HepG2 (cell line): ENCODE data around the gene CYYR1. TPM values are rescaled to one million over a fixed set of nuclear protein-coding genes. Genes with fewer than 3 reads are reported as not detected.

Source experiments
- HIVEP1 ChIP-seq: sonication (generic); formaldehyde crosslinking; IDR thresholded peaks from 2 replicates; pipeline ENCODE4 v1.4.0; 2020; ENCODE audit warnings: mild to moderate bottlenecking, missing genetic modification reagents
- HMG20A ChIP-seq: IDR thresholded peaks from 2 replicates; pipeline ENCODE4 v1.6.1; 2016; ENCODE audit warnings: borderline replicate concordance
- HNRNPL ChIP-seq: fragments of 200-400 bp; formaldehyde crosslinking; IDR thresholded peaks from 2 replicates; pipeline ENCODE4 v1.6.1; 2017; ENCODE audit warnings: mild to moderate bottlenecking, low read depth, low read length
- NFIB ChIP-seq: sonication (generic); formaldehyde crosslinking; IDR thresholded peaks from 2 replicates; pipeline ENCODE4 v1.9.0; 2021; ENCODE audit warnings: missing genetic modification reagents, mild to moderate bottlenecking, borderline replicate concordance
- SRSF9 ChIP-seq: fragments of 200-400 bp; formaldehyde crosslinking; IDR thresholded peaks from 2 replicates; pipeline ENCODE4 v1.6.1; 2018; ENCODE audit warnings: borderline replicate concordance, mild to moderate bottlenecking, low read depth, low read length; ENCODE audit not compliant: insufficient read depth, poor library complexity, severe bottlenecking
- ZIK1 ChIP-seq: sonication (generic); formaldehyde crosslinking; IDR thresholded peaks from 2 replicates; pipeline ENCODE4 v1.5.0; 2020; ENCODE audit warnings: mild to moderate bottlenecking, low read depth, missing genetic modification reagents, borderline replicate concordance
- polyA plus RNA-seq, 8 experiments: library from polyadenylated mRNA; depleted of rRNA in 3 of 8; stranded (reverse) in 7 of 8; unstranded in 1 of 8; fragments of >200 nt; fragmentation: Illumina TruSeq in 4 of 8; extraction: Trizol in 4 of 8; gene quantifications; 2 replicates each; pipeline versions ENCODE4 v1.2.1 to v1.2.3, GENCODE V29; 2011 to 2016; ENCODE audit warnings: low read depth in 4 of 8, missing spikeins in 1 of 8, mixed read lengths in 1 of 8; ENCODE audit not compliant: insufficient read depth in 1 of 8
- total RNA-seq, 5 experiments: library from RNA; depleted of rRNA; stranded (reverse); fragments of >200 nt; fragmentation: Illumina TruSeq; extraction: Trizol; gene quantifications; 2 replicates each; pipeline ENCODE4 v1.2.3, GENCODE V29; 2016; ENCODE audit warnings: low read depth in 1 of 5
- TF ChIP-seq, protein P1 (sequence below): sonication (generic); formaldehyde crosslinking; IDR thresholded peaks from 2 replicates; pipeline ENCODE4 v1.4.0; 2020; ENCODE audit warnings: missing genetic modification reagents
- TF ChIP-seq, protein P2 (sequence below): sonication (generic); formaldehyde crosslinking; IDR thresholded peaks from 2 replicates; pipeline ENCODE4 v1.5.0; 2020; ENCODE audit warnings: missing genetic modification reagents
- TF ChIP-seq, protein P3 (sequence below): IDR thresholded peaks from 2 replicates; pipeline ENCODE4 v1.6.1; 2016; ENCODE audit warnings: low read depth, borderline replicate concordance
- TF ChIP-seq, protein P4 (sequence below): sonication (generic); IDR thresholded peaks from 2 replicates; pipeline ENCODE4 v1.6.1; 2016; ENCODE audit warnings: low read depth, borderline replicate concordance
- TF ChIP-seq, protein P5 (sequence below): IDR thresholded peaks from 2 replicates; pipeline ENCODE4 v1.6.1; 2016; ENCODE audit warnings: missing biosample characterization, missing genetic modification reagents, low read depth

Gene CYYR1
- total and polyA plus RNA-seq, 2 of the 13 experiments (the other 11 are each of a cell fraction or from before 2014, with no cell fraction given) = not detected

DNA sequence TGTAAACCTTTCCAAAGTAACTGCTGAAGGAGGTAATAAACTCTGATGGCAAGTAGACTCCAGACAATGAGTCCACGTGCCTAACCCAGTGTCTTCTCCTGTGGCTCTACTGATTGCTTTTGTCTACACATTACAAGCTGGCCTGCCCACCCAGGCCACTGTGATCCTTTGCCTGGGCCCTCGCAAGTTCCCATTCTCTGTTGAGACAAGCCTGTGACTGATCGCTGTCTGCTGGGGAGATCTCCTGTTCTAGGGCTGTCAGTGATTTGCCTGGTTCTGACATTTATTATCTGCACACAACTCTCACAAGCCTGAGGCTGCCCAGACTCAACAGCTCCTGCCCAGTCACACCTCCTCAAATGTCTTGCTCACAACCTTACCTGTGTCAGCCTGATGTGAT is 81.4 kb downstream of the CYYR1 start (continued):
- TF ChIP-seq SRSF9 = no peak
- TF ChIP-seq HNRNPL = no peak
- TF ChIP-seq ZIK1 (CRISPR knock-in tag) = no peak
- TF ChIP-seq, protein P1, sequence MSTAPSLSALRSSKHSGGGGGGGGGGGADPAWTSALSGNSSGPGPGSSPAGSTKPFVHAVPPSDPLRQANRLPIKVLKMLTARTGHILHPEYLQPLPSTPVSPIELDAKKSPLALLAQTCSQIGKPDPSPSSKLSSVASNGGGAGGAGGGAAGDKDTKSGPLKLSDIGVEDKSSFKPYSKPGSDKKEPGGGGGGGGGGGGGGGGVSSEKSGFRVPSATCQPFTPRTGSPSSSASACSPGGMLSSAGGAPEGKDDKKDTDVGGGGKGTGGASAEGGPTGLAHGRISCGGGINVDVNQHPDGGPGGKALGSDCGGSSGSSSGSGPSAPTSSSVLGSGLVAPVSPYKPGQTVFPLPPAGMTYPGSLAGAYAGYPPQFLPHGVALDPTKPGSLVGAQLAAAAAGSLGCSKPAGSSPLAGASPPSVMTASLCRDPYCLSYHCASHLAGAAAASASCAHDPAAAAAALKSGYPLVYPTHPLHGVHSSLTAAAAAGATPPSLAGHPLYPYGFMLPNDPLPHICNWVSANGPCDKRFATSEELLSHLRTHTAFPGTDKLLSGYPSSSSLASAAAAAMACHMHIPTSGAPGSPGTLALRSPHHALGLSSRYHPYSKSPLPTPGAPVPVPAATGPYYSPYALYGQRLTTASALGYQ (CRISPR knock-in tag) = no peak
- TF ChIP-seq, protein P2, sequence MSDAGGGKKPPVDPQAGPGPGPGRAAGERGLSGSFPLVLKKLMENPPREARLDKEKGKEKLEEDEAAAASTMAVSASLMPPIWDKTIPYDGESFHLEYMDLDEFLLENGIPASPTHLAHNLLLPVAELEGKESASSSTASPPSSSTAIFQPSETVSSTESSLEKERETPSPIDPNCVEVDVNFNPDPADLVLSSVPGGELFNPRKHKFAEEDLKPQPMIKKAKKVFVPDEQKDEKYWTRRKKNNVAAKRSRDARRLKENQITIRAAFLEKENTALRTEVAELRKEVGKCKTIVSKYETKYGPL = no peak
- TF ChIP-seq HIVEP1 (CRISPR knock-in tag) = no peak
- TF ChIP-seq NFIB (CRISPR knock-in tag) = no peak
- TF ChIP-seq, protein P3, sequence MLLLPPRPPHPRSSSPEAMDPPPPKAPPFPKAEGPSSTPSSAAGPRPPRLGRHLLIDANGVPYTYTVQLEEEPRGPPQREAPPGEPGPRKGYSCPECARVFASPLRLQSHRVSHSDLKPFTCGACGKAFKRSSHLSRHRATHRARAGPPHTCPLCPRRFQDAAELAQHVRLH (CRISPR knock-in tag) = no peak
- TF ChIP-seq, protein P4, sequence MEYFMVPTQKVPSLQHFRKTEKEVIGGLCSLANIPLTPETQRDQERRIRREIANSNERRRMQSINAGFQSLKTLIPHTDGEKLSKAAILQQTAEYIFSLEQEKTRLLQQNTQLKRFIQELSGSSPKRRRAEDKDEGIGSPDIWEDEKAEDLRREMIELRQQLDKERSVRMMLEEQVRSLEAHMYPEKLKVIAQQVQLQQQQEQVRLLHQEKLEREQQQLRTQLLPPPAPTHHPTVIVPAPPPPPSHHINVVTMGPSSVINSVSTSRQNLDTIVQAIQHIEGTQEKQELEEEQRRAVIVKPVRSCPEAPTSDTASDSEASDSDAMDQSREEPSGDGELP = no peak
- TF ChIP-seq HMG20A (CRISPR knock-in tag) = no peak
- TF ChIP-seq, protein P5, sequence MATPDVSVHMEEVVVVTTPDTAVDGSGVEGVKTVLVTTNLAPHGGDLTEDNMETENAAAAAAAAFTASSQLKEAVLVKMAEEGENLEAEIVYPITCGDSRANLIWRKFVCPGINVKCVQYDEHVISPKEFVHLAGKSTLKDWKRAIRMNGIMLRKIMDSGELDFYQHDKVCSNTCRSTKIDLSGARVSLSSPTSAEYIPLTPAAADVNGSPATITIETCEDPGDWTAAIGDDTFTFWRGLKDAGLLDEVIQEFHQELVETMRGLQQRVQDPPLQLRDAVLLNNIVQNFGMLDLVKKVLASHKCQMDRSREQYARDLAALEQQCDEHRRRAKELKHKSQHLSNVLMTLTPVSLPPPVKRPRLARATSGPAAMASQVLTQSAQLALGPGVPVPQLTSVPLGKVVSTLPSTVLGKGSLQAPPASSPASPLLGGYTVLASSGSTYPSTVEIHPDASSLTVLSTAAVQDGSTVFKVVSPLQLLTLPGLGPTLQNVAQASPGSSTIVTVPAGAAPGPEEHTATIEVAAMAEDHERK (CRISPR knock-in tag) = no peak
